ENCODE data around the gene RANGAP1.

Gene RANGAP1

GRCh38 chr22:41285820-41286638 is at the start of gene RANGAP1:
RANGAP1 (minus strand) TSS chr22:41286187; CDS start chr22:41281044, 5,143 bp downstream.
- DNase-seq (ENCODE audit: low read depth in 2 of 2, low spot score in 1 of 2) = peak; percentile 90 to 95

- no peak for DNase-seq (ENCODE audit: low read depth in 2 of 2, low spot score in 1 of 2)
Observed at GRCh38 chr22:41334951-41335635, 49.1 kb upstream of the RANGAP1 start.

- no peak for DNase-seq (ENCODE audit: low read depth in 2 of 2, low spot score in 1 of 2)
Observed at GRCh38 chr22:41334215-41334614, 48.2 kb upstream of the RANGAP1 start.

- no peak for DNase-seq (ENCODE audit: low read depth in 2 of 2, low spot score in 1 of 2)
Observed at GRCh38 chr22:41333806-41334205, 47.8 kb upstream of the RANGAP1 start.

- DNase-seq (ENCODE audit: low read depth in 2 of 2, low spot score in 1 of 2) = no peak
Observed at GRCh38 chr22:41332217-41332939, 46.4 kb upstream of the RANGAP1 start.

- no peak for DNase-seq (ENCODE audit: low read depth in 2 of 2, low spot score in 1 of 2)
Observed at GRCh38 chr22:41330169-41330568, 44.2 kb upstream of the RANGAP1 start.

GRCh38 chr22:41327124-41327523 is 41.1 kb upstream of the RANGAP1 start:
- DNase-seq (ENCODE audit: low read depth in 2 of 2, low spot score in 1 of 2) = no peak

- DNase-seq (ENCODE audit: low read depth in 2 of 2, low spot score in 1 of 2) = no peak
Observed at GRCh38 chr22:41324821-41325528, 39.0 kb upstream of the RANGAP1 start.

- DNase-seq (ENCODE audit: low read depth in 2 of 2, low spot score in 1 of 2) = no peak
Observed at GRCh38 chr22:41320416-41321240, 34.6 kb upstream of the RANGAP1 start.

- DNase-seq (ENCODE audit: low read depth in 2 of 2, low spot score in 1 of 2) = no peak
Observed at GRCh38 chr22:41315586-41315985, 29.6 kb upstream of the RANGAP1 start.

GRCh38 chr22:41314821-41315220 is 28.8 kb upstream of the RANGAP1 start:
- no peak for DNase-seq (ENCODE audit: low read depth in 2 of 2, low spot score in 1 of 2)

GRCh38 chr22:41311487-41311886 is 25.5 kb upstream of the RANGAP1 start:
- no peak for DNase-seq (ENCODE audit: low read depth in 2 of 2, low spot score in 1 of 2)

- no peak for DNase-seq (ENCODE audit: low read depth in 2 of 2, low spot score in 1 of 2)
Observed at GRCh38 chr22:41310336-41310735, 24.3 kb upstream of the RANGAP1 start.

- no peak for DNase-seq (ENCODE audit: low read depth in 2 of 2, low spot score in 1 of 2)
Observed at GRCh38 chr22:41308544-41308947, 22.6 kb upstream of the RANGAP1 start.

- no peak for DNase-seq (ENCODE audit: low read depth in 2 of 2, low spot score in 1 of 2)
Observed at GRCh38 chr22:41308054-41308453, 22.1 kb upstream of the RANGAP1 start.

- no peak for DNase-seq (ENCODE audit: low read depth in 2 of 2, low spot score in 1 of 2)
Observed at GRCh38 chr22:41305646-41306045, 19.7 kb upstream of the RANGAP1 start.

GRCh38 chr22:41302811-41303210 is 16.8 kb upstream of the RANGAP1 start:
- DNase-seq (ENCODE audit: low read depth in 2 of 2, low spot score in 1 of 2) = no peak

GRCh38 chr22:41302021-41302767 is 16.2 kb upstream of the RANGAP1 start:
- no peak for DNase-seq (ENCODE audit: low read depth in 2 of 2, low spot score in 1 of 2)
